ENCODE results near the gene IP6K3.

- TF ChIP-seq CTCF (IDR thresholded peaks at IDR 0.05) (no peak), POLR2AphosphoS5 (IDR thresholded peaks at IDR 0.05) (no peak)
Observed at GRCh38 chr6:33772902-33773472, 26.3 kb upstream of the IP6K3 start.
